Liver (tissue), 9 donors: Measurements from ENCODE around the gene PDK4. TPM values are rescaled to one million over a fixed set of nuclear protein-coding genes. Genes with fewer than 3 reads are reported as not detected.

Experiments
- DNase-seq: peaks from one replicate; pipeline ENCODE4 v3.0.0-alpha.2; 2017; ENCODE audit warnings: low spot score
- H3K27ac ChIP-seq, 2 donors: one replicate each; pipeline ENCODE4 v1.7.0; 2013; ENCODE audit warnings: inconsistent platforms in 2 of 2, low read length in 2 of 2, control low read depth in 1 of 2, low read depth in 1 of 2, mild to moderate bottlenecking in 1 of 2
- H3K27me3 ChIP-seq, 4 donors: one replicate each; pipeline versions ENCODE4 v1.6.1 to v1.7.0; 2013; ENCODE audit warnings: low read length in 3 of 4, inconsistent platforms in 1 of 4, mild to moderate bottlenecking in 1 of 4, moderate library complexity in 1 of 4; ENCODE audit not compliant: control insufficient read depth in 4 of 4, insufficient read depth in 4 of 4
- H3K36me3 ChIP-seq, 4 donors: one replicate each; pipeline versions ENCODE4 v1.6.1 to v1.7.0; 2013; ENCODE audit warnings: low read length in 3 of 4, mild to moderate bottlenecking in 3 of 4, low read depth in 1 of 4, moderate library complexity in 1 of 4; ENCODE audit not compliant: control insufficient read depth in 4 of 4, insufficient read depth in 3 of 4
- H3K4me1 ChIP-seq, 4 donors: one replicate each; pipeline versions ENCODE4 v1.6.1 to v1.7.0; 2013; ENCODE audit warnings: low read length in 3 of 4, mild to moderate bottlenecking in 3 of 4, moderate library complexity in 1 of 4; ENCODE audit not compliant: control insufficient read depth in 4 of 4, insufficient read depth in 4 of 4
- H3K4me3 ChIP-seq, 3 donors: one replicate each; pipeline versions ENCODE4 v1.6.1 to v1.7.0; 2013; ENCODE audit warnings: low read length in 3 of 3, control low read depth in 1 of 3, low read depth in 1 of 3, mild to moderate bottlenecking in 1 of 3
- H3K9ac ChIP-seq, 2 donors: one replicate each; pipeline ENCODE4 v1.7.0; 2013; ENCODE audit warnings: low read length in 2 of 2, mild to moderate bottlenecking in 2 of 2, moderate library complexity in 2 of 2, control low read depth in 1 of 2, low read depth in 1 of 2
- H3K9me3 ChIP-seq, 4 donors: one replicate each; pipeline versions ENCODE4 v1.6.1 to v1.7.0; 2013; ENCODE audit warnings: low read length in 3 of 4; ENCODE audit not compliant: control insufficient read depth in 4 of 4
- ATF3 ChIP-seq: IDR thresholded peaks from 2 replicates; pipeline ENCODE4 v1.6.1; 2016; ENCODE audit warnings: antibody characterized with exemption
- CTCF ChIP-seq: fragments of 150-350 bp; IDR thresholded peaks from 2 replicates; pipeline ENCODE4 v1.5.1; 2017; ENCODE audit warnings: improper control_type of control experiment, low read depth, low read length; ENCODE audit not compliant: missing input control
- EGR1 ChIP-seq, 2 donors: IDR thresholded peaks; 2 replicates each; pipeline ENCODE4 v1.6.1; 2016 to 2018; ENCODE audit warnings: antibody characterized with exemption in 2 of 2, low read depth in 2 of 2
- FOXA1 ChIP-seq: IDR thresholded peaks from 2 replicates; pipeline ENCODE4 v1.6.1; 2016; ENCODE audit warnings: antibody characterized with exemption
- FOXA2 ChIP-seq: IDR thresholded peaks from 2 replicates; pipeline ENCODE4 v1.6.1; 2016; ENCODE audit warnings: antibody characterized with exemption
- JUND ChIP-seq, 2 donors: IDR thresholded peaks; 2 replicates each; pipeline ENCODE4 v1.6.1; 2016; ENCODE audit warnings: antibody characterized with exemption in 2 of 2
- REST ChIP-seq: IDR thresholded peaks from 2 replicates; pipeline ENCODE4 v1.6.1; 2016; ENCODE audit warnings: antibody characterized with exemption, mild to moderate bottlenecking
- RXRA ChIP-seq, 2 donors: IDR thresholded peaks; 2 replicates each; pipeline ENCODE4 v1.6.1; 2017 to 2018; ENCODE audit warnings: antibody characterized with exemption in 2 of 2, mild to moderate bottlenecking in 1 of 2
- TAF1 ChIP-seq: conservative IDR thresholded peaks from 2 replicates; pipeline ENCODE4 v1.6.1; 2016; ENCODE audit warnings: antibody characterized with exemption, mild to moderate bottlenecking
- YY1 ChIP-seq: IDR thresholded peaks from 2 replicates; pipeline ENCODE4 v1.6.1; 2016; ENCODE audit warnings: antibody characterized with exemption, mild to moderate bottlenecking
- ZBTB33 ChIP-seq: IDR thresholded peaks from 2 replicates; pipeline ENCODE4 v1.6.1; 2016; ENCODE audit warnings: antibody characterized with exemption
- WGBS: extraction: QIAGEN DNeasy Blood & Tissue Kit; methylation state at CpG from one replicate; pipeline ENCODE4 v1.1.7; 2013; 5-methylcytosine and 5-hydroxymethylcytosine counted together
- polyA plus RNA-seq, 2 donors: library from polyadenylated mRNA; stranded (reverse) in 1 of 2; unstranded in 1 of 2; fragments of 200-250 nt in 1 of 2; fragments of >200 nt in 1 of 2; fragmentation: Nextera tagmentation in 1 of 2; extraction: Ambion mirVana in 1 of 2; gene quantifications; one replicate each; pipeline versions ENCODE4 v1.2.1 to v1.2.3, GENCODE V29; 2013 to 2015
- total RNA-seq, 2 donors: library from RNA; depleted of rRNA; stranded (reverse); fragments of >200 nt; gene quantifications; one replicate each; pipeline ENCODE4 v1.2.3, GENCODE V29; 2014
- donor health status: healthy.
- donor health status: healthy.
- donor health status: healthy.
- donor health status: healthy.
- donor health status: healthy.

PDK4 gene
- total and polyA plus RNA-seq, 4 donors = 6.3 to 116 (median 50.0) TPM

GRCh38 chr7:95589031-95589430 lies 7.3 kb downstream of the PDK4 start:
- no peak for DNase-seq
- Histone ChIP-seq H3K9me3 (no peaks in the 10 kb centered on the region), H3K27ac (peak overlapping the region in 1 of 2 donors; percentile 32), H3K4me3 (no peak overlapping the region), H3K9ac (no peak overlapping the region), H3K36me3 (peaks cover 4 to 78% (median 50%) of the 10 kb centered on the region in 4 donors), H3K27me3 (no peaks in the 10 kb centered on the region), H3K4me1 (peaks cover 5 to 51% (median 32%) of the 10 kb centered on the region in 4 donors)
- TF ChIP-seq EGR1 (IDR thresholded peaks at IDR 0.05; ENCODE audit: low read depth in 2 of 2) = no peak
- no peak for TF ChIP-seq ZBTB33

GRCh38 chr7:95586951-95587301 lies 9.4 kb downstream of the PDK4 start:
- H3K9ac ChIP-seq = no peak overlapping the region
- H3K4me1 ChIP-seq = peaks cover 5 to 35% (median 22%) of the 10 kb centered on the region in 4 donors
- no peaks in the 10 kb centered on the region for H3K9me3 ChIP-seq
- no peak overlapping the region for H3K27ac ChIP-seq
- no peak for DNase-seq
- H3K27me3 ChIP-seq = no peaks in the 10 kb centered on the region
- WGBS = 62% methylated on average over 3 of the region's 3 CpGs
- H3K36me3 ChIP-seq = peaks cover 4 to 59% (median 43%) of the 10 kb centered on the region in 4 donors
- no peak overlapping the region for H3K4me3 ChIP-seq
- TF ChIP-seq ATF3 = no peak
- no peak for TF ChIP-seq YY1
- TF ChIP-seq TAF1 = no peak

- TF ChIP-seq REST (no peak), FOXA1 (no peak), RXRA (IDR thresholded peaks at IDR 0.05) (no peak), EGR1 (IDR thresholded peaks at IDR 0.05; ENCODE audit: low read depth in 2 of 2) (no peak), JUND (IDR thresholded peaks at IDR 0.05) (no peak), FOXA2 (no peak), CTCF (no peak), ZBTB33 (no peak)
- DNase-seq = no peak
- Histone ChIP-seq H3K9me3 (no peaks in the 10 kb centered on the region), H3K4me3 (no peak overlapping the region), H3K27me3 (no peaks in the 10 kb centered on the region), H3K9ac (no peak overlapping the region), H3K36me3 (peaks cover 4 to 52% (median 38%) of the 10 kb centered on the region in 4 donors), H3K4me1 (peaks cover 2 to 22% (median 15%) of the 10 kb centered on the region in 4 donors), H3K27ac (no peak overlapping the region)
- 44% methylated on average over 3 of the region's 3 CpGs for WGBS
Observed at GRCh38 chr7:95585426-95585789, 10.9 kb downstream of the PDK4 start.
